ENCODE results near the gene FARP1. TPM values are rescaled to one million over a fixed set of nuclear protein-coding genes. Genes with fewer than 3 reads are reported as not detected.

Gene FARP1
- total RNA-seq: 100 to 1,000 TPM; 103 to 172 (median 129) TPM

DNA sequence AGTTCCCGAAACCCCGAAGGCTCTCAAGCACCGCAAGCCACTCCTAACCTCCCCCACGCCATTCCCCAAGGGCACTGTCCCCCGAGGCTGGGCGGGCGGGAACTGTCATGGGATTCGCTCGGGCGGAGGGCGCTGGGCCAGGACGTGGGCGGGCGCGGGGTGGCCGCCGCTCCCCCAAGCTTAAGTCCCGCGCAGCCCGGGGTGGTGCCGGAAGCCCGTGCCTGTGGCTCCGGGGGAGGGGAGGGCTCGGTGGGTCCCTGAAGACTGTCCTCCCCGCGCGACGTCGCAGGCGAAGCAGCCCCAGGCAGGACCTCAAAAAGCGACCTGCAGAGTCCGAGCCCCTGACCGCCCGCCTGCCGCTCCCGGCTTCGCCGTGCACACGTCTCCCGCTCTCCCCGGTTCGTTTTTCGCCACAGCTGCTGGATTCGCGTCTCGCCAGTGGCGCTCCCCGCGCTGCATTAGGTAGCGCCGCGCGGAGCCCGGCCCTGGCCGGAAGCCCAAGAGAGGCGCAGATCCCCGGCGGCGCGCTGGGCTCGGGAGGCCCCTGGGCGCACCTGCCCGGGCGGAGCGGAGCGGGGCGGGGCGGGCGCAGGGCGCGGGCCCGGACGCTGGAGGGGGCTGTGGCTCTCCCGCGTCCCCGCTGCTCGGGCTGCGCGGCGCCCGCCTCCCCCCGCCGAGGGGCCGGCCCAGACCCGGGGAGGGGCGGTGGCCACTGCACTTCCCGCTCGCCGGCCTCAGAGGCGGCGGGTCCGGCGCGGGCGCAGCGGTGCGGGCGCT is at the start of gene FARP1:
TSS of gene FARP1 (plus strand) at position 715 of the 777 bp plus-strand sequence. CDS start 70,149 bp downstream, outside the sequence.
- Histone ChIP-seq H3K36me3 (no peaks in the 10 kb centered on the region), H3K4me1 (peaks cover 23 to 30% of the 10 kb centered on the region in 2 donors), H3K4me3 (replicated peaks in 1 of 3) (peak within 1 kb of the TSS; percentile 61 to 84 (median 64)), H3K27ac (peak within 1 kb of the TSS; percentile 52 to 87 (median 72)), H3K27me3 (no peaks in the 10 kb centered on the region), H3K9me3 (no peaks in the 10 kb centered on the region)
- intact Hi-C loops (cut with DNase I): loop anchor here (5.0 kb wide), 1 partner anchor 285 kb away; no protein-coding TSS in a partner anchor
- WGBS, 2 donors: 0% methylated on average over 34 of the region's 98 CpGs; no CpG with 5 or more reads in 1 of the 2 donors
- TF ChIP-seq, protein P1, sequence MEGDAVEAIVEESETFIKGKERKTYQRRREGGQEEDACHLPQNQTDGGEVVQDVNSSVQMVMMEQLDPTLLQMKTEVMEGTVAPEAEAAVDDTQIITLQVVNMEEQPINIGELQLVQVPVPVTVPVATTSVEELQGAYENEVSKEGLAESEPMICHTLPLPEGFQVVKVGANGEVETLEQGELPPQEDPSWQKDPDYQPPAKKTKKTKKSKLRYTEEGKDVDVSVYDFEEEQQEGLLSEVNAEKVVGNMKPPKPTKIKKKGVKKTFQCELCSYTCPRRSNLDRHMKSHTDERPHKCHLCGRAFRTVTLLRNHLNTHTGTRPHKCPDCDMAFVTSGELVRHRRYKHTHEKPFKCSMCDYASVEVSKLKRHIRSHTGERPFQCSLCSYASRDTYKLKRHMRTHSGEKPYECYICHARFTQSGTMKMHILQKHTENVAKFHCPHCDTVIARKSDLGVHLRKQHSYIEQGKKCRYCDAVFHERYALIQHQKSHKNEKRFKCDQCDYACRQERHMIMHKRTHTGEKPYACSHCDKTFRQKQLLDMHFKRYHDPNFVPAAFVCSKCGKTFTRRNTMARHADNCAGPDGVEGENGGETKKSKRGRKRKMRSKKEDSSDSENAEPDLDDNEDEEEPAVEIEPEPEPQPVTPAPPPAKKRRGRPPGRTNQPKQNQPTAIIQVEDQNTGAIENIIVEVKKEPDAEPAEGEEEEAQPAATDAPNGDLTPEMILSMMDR (IDR thresholded peaks at IDR 0.05): peak in 3 of 6 experiments; percentile 85 to 92 (median 87)
- TF ChIP-seq POLR2A (IDR thresholded peaks at IDR 0.05): peak; percentile 46 to 84
- DNase-seq: peak; percentile 87

DNA sequence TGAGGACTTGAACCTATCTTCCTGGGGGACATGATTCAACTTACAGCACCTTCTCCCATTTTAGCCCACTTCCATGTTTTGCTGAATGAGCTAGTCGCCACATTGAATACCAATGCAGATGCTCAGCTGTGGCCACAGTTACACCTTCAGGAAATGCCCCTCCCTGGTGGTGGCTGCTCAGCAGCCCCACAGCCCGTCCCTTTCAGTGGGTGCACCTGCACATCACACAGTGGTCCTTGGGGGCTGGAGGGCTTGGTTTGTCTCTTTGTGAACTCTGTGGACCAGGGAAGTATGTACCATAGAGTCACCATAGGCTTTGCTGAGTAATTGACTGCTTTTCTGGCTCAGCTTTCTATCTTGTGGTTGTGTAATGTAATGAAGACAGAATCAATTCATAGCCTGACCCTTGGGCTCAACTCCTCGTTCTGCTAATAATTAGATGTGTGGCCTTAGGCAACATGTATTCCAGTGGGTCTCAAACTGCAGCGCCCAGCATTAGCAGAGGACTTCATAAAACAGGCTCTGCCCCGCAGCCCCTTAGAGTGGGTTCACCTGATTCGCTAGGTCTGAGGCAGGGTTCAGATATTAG is 48.1 kb upstream of the FARP1 start:
- H3K36me3 ChIP-seq: no peaks in the 10 kb centered on the region
- no peaks in the 10 kb centered on the region for H3K27me3 ChIP-seq
- WGBS, 2 donors: 85 to 92% methylated on average over 6 of the region's 6 CpGs
- TF ChIP-seq, protein P1 (IDR thresholded peaks at IDR 0.05): no peak
- TF ChIP-seq POLR2A (IDR thresholded peaks at IDR 0.05): no peak
- intact Hi-C loops (cut with DNase I): no loop called here
- H3K4me1 ChIP-seq: no peaks in the 10 kb centered on the region
- H3K4me3 ChIP-seq (replicated peaks in 1 of 3): no peak overlapping the region
- H3K9me3 ChIP-seq: no peaks in the 10 kb centered on the region
- no peak for DNase-seq
- no peak overlapping the region for H3K27ac ChIP-seq

GRCh38 chr13:98096059-98096458 is 46.8 kb upstream of the FARP1 start:
- H3K27me3 ChIP-seq: no peaks in the 10 kb centered on the region
- intact Hi-C loops (cut with DNase I): no loop called here
- H3K27ac ChIP-seq: no peak overlapping the region
- H3K36me3 ChIP-seq: no peaks in the 10 kb centered on the region
- 32% methylated on average over 5 of the region's 5 CpGs for WGBS, 2 donors
- H3K4me3 ChIP-seq (replicated peaks in 1 of 3): no peak overlapping the region
- TF ChIP-seq POLR2A (IDR thresholded peaks at IDR 0.05): no peak
- TF ChIP-seq, protein P1 (IDR thresholded peaks at IDR 0.05): no peak
- H3K9me3 ChIP-seq: no peaks in the 10 kb centered on the region
- no peak for DNase-seq
- H3K4me1 ChIP-seq: no peaks in the 10 kb centered on the region

DNA sequence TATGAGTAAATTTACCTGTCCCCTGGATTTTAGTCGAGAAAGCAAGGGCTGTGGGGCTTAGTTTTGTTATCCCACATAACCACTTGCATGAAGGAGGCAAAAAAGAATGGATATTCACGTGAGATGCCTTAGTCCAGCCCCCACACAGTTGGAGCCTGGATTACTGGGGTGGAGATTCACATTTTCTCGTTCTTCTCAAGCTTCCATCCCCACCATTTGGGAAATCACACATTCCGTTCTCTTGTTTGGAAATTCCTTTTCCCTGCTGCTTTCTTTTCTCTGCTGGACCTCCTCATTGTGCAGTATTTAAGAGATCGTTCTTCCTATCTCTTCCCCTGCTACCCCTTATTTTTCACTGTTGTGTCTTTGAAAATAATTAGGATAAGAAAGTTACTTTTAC is 45.1 kb upstream of the FARP1 start:
- H3K4me3 ChIP-seq (replicated peaks in 1 of 3): no peak overlapping the region
- intact Hi-C loops (cut with DNase I): no loop called here
- no peak overlapping the region for H3K27ac ChIP-seq
- 80 to 90% methylated on average over 5 of the region's 5 CpGs for WGBS, 2 donors
- no peaks in the 10 kb centered on the region for H3K9me3 ChIP-seq
- no peaks in the 10 kb centered on the region for H3K27me3 ChIP-seq
- H3K4me1 ChIP-seq: no peaks in the 10 kb centered on the region
- no peaks in the 10 kb centered on the region for H3K36me3 ChIP-seq
- no peak for DNase-seq
- no peak for TF ChIP-seq POLR2A (IDR thresholded peaks at IDR 0.05)
- TF ChIP-seq, protein P1 (IDR thresholded peaks at IDR 0.05): no peak

DNA sequence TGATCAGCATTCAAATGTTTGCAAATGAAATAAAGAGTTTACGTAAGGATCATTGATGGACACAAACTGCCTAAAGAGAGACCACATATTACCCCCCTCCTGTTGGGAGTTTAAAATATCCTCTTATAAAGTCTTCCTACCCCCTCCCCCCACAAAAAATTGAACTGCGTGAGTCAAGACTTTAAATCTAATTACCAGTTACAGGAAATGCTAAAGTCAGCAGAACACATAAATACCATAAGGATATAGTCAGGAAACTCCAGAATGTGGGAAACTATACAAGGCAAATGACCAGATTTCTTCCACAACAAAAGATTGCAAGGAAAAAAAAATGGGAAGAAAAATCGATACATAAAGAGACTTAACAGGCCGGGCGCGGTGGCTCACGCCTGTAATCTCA is 44.4 kb upstream of the FARP1 start:
- Histone ChIP-seq H3K27ac (no peak overlapping the region), H3K27me3 (no peaks in the 10 kb centered on the region), H3K36me3 (no peaks in the 10 kb centered on the region), H3K4me3 (replicated peaks in 1 of 3) (no peak overlapping the region), H3K9me3 (no peaks in the 10 kb centered on the region), H3K4me1 (no peaks in the 10 kb centered on the region)
- WGBS, 2 donors: 84 to 89% methylated on average over 7 of the region's 7 CpGs
- no peak for DNase-seq
- TF ChIP-seq, protein P1 (IDR thresholded peaks at IDR 0.05): no peak
- intact Hi-C loops (cut with DNase I): no loop called here
